DMS153 (cell line): Measurements from ENCODE around the gene SOX9.
"Not testable (repeated sequence)": the region's sequence is repeated elsewhere in the genome, so short reads cannot be mapped to it uniquely, and the experiment has no call there.

Experiments
- DNase-seq: peaks from one replicate; lab custom pipeline; 2025; lab: John Stamatoyannopoulos, UW

Gene SOX9

DNA sequence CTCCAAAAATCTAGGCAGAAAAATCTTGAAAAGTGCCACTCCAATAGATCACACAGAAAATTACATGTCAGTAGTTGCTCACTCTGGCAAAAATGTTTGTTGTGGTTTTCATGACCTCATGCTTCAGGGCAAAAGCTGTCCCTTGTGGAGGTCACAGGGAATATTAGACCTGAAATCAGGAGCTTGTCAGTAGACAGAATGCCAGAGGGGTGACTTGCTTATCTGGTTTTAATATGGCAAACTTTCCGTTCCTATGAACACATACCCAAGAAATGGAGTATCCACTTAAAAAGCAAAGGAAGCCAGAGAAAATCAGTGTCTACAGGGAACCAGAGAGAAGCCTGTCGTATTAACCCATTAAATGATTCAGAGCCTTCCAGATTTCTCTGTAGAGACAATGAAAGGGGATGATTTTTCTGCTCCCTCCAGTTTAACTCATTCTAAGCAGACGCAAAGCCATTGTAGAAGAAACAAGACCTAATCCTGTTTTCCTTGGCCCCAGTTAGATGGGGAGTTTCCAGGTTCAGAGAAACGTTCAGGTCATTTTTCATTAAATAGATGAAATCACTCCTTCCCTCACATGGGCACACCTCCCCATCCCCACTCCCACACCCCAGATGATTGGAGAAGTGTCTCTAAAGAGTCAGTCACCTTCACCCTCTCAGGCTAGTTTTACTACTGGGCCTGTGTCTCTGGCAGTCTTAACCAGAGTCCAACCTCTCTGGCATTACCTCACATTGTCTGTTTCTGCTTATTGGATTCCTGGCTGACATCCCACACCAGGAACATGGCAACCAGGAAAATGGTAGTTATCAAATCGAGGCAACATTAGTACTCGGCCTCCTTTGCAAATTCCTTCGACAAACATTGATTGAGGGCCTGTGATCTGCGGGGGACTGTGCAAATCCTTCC, 6.0 kb downstream of the SOX9 start:
- DNase-seq = no peak

DNA sequence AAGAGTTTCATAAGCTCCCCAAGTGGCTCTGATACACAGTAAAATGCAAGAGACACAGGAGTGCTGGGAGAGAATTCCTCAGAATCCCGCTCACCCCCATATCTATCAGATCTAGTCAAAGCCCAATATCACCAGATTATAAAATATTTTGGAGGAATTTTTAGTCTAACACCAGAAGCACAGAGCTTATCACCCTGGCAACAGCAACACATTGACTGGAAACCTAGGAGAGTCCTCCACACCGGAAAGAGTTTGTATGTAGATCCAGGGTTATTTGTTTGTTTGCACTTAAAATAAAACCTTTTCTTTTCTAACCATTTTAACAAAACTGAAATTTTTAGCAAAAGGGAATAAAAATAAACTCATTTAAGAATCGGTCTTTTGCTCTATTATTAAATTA, 7.2 kb downstream of the SOX9 start:
- DNase-seq = no peak

DNA sequence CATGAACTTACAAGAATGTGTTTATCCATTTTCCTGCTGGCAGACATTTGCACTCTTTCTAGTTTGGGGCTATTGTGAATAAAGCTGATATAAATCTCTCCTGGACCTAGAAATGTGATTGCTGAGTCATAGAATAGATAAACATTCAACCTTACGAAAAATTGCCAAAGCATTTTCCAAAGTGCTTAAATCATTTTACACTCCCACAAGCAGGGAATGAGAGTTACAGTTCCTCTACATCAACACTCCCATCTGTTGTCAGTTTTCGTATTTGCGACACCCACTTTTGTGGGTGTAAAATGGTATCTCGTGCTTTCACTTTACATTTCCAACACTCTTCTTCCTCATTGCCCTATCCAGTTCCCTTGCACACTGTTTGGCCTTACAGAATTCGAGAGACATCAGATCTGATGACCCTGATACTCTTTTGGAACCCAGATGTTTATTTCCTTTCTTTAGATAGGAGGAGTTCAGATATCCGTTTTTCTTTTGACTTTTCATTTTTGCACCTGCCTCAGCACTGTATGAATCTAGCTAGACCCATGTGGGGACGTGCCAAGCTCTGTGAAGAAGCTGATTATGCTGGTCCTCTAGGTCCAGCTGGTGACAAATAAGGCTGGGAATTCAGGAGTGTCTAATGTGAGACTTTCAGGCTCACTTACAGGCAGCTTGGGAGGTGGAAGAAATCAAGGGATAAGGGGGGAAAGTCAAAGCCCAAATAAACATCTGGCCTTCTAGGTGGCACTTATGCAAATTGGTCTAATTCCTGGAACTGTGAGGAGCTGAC, 14.0 kb downstream of the SOX9 start:
- no peak for DNase-seq

DNA sequence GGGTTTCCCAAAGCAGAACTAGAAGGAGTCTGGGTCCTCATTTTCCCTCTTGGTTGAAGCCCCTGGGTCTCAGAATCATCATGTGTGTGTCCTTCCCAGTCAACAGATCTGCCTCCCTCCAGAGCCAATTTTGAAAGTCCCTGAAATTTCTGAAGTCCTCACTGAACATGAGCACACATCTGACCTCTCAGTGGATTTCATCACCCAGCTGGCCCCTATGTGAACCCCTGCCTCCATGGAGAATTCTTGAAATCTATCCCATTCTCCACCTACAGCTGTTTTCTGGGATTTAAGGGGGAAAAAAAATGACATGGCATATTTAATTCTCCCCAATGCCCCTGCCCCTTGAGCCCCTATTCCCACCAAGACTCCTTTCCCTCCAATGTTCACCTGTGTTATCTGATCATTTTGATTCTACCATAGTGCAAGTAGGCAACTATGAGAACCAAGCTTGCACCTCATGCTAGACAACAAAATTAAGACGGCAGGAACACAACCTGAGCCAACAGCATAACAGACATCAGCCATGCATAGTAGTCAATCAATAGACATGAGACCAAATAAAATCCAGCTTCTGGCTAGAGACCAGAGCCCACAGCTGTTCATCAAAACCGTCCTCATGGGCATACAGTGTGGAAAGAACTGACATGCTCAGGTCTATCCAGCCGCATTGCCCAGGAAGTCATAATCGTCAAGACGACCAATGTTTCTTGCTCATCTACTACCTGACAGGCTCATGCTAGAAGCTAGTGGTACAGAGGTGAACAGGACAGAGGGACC, 14.9 kb downstream of the SOX9 start:
- DNase-seq = no peak

DNA sequence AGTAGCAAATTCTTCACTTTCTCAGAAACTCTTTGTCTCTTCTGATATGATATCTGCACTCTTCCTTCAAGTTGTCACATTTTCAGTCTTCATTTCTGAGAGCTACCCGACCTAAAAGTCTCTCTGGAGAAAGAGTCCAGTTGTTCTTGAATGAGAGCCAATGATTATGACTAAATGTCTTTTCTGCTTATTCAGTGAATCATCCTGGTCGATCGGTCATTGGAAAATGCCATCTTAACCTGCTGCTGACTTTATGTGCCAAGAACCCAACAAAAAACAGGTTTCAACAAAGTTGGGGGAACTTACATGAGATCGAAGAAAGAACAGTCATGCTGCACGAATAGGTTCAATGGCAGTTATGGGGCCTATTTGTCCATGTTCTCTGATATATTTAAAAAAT, 15.9 kb downstream of the SOX9 start:
- no peak for DNase-seq

- no peak for DNase-seq
These were observed 16.3 kb downstream of the SOX9 start for GRCh38 chr17:72137161-72137560.

GRCh38 chr17:72139212-72139611, 18.4 kb downstream of the SOX9 start:
- no peak for DNase-seq

DNA sequence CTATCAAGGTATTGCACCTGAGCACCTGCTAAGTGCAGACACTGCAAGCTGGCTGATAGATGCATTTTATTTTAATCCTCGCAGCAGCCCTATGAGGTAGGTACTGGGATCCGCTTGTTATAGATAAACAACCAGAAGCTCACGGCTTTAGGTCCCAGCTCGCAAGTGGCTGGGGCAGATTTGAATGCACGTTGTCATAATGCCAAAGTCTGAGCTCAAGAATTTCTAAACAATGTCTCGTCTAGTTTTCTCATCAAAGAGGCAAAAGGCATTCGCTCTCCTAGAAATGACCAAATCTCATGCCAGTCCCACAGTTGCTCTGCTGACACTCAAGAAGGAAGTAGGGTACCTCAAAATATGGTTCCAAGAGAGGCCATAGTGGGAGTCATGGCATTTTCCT, 20.5 kb downstream of the SOX9 start:
- DNase-seq = no peak

DNA sequence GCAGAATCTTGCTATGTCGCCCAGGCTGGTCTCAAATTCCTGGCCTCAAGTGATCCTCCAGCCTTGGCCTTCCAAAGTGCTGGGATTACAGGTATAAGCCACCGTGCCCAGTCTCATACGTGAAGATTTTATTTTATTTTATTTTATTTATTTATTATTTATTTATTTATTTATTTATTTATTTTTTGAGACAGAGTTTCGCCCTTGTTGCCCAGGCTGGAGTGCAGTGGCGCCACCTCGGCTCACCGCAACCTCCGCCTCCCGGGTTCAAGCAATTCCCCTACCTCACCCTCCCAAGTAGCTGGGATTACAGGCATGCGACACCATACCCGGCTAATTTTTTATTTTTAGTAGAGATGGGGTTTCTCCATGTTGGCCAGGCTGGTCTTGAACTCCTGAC, 21.3 kb downstream of the SOX9 start:
- DNase-seq = not testable (repeated sequence)

DNA sequence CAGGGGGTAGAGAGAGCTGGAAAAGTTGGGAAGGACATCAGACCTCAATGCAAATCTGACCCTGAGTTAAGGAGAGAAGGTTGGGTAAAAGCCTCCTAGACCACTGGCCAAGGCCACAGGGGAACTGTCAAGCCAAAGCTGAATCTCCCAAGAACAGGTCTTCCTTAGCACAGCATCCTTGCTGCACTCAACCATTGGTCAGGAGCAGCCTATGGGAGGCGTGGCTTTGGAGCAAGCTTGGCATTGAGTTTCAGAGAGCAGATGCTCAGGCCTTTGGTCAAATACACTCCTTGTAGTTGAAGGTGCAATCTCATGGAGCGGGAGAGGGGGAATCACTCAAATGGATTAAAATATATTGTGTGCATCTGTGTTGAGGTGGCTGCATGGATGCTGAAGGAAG, 21.8 kb downstream of the SOX9 start:
- no peak for DNase-seq

- DNase-seq = peak; percentile 48
These were observed 22.4 kb downstream of the SOX9 start for GRCh38 chr17:72143245-72143644.

- no peak for DNase-seq
These were observed 23.3 kb downstream of the SOX9 start for GRCh38 chr17:72144101-72144500.

DNA sequence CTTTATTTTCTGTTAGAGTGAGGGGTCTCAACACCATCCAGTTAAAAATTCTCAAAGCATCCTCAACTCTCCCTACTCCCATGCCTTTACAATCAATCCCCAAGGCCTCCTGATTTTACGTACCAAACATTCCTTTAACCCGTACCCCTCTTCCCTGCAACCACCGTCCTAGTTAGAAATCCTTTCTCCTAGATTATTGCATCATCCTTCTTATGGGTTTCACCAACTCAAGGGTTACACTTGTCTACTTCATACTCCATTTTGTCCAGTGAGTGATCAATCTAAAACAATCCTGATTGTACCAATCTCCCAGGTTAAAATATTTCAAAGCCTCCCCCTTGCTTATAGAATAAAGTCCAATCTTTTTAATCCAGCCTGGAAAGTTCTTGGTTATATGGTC, 24.7 kb downstream of the SOX9 start:
- DNase-seq = no peak

- DNase-seq = no peak
These were observed 25.1 kb downstream of the SOX9 start for GRCh38 chr17:72145962-72146361.

DNA sequence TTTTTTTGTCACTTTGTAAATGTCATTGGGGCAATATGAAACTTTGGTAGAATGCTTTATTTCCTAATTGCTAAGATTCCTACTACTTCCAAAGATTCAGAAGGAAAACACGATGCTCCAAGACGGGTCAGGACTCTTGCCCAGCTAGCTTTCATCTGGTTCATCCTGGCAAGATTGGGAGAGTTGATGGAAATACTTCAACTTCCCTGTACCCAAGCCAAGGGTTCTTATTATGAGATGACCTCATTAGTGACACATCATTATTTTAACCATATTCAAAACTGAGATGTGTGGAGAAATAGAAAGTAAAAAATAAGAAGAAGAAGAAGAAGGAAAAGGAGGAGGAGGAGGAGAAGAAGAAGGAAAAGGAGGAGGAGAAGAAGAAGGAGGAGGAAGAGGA, 25.6 kb downstream of the SOX9 start:
- DNase-seq = no peak

- no peak for DNase-seq
These were observed 30.0 kb downstream of the SOX9 start for GRCh38 chr17:72150632-72151460.

DNA sequence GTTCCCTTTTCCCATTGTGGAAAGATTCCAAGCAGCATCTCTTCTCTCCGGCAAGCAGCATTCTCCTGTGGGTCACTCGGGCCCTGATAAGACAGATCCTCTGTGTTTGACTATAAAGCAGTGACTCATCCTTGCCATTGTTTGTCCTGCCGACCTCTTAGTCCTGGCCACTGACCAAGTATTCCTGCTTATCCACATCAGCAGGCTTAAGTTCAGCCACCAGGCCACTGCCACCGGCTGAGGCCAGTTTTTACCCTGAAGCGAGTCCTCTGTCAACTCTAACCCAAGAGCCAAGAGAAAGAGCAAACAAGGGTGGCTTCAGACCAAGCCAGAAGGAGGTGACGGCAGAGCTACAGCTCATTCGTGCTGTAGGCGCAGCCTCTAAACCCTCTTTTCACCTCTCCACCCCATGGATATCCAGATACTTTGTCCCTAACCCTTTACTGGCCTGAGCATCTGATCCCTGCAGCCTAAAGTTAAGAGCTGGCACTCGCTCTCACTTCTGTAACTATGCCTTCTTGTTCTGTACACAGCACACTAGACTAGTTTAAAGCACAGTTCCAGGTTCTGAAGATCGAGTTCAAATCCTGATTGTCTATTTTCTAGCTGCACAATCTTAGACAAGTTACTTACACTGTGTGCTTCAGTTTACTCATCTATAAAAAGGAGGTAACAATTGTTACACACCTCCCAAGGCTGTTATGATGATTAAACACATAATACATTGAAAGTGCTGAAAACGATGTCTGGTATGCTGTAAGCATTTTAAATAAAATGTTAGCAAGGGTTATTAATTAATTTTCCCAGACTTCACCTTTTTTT, 31.0 kb downstream of the SOX9 start:
- peak; percentile 38 for DNase-seq

DNA sequence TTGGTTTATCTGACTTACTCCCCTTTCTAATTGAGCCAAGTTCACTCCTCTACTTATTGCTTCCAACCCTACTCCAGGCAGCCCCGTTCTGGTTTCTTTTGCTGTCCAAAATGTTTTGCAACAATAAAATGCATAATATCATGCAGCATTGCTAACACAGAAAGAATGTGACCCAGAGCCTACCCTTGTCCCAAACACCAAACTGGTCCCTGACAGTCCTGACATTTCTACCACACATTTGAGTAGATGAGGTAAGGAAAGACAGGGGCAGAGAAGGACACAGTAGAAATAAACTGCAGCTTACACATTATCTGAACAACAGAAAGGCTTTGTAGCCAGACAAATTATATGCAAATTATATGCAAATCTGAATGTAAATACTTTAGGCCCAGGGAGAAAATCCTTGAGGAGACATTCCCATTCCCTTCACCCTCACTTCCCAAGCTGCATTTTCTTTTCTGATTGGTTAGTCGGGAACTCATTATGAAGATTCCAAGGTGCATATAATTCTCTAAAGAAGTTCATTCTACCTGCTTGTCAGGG, 31.6 kb downstream of the SOX9 start:
- no peak for DNase-seq

- no peak for DNase-seq
These were observed 38.4 kb downstream of the SOX9 start for GRCh38 chr17:72158895-72159885.
